A549 (cell line): Measurements from ENCODE around the gene WFDC12. TPM values are rescaled to one million over a fixed set of nuclear protein-coding genes. Genes with fewer than 3 reads are reported as not detected.
"Not testable (repeated sequence)": the region's sequence is repeated elsewhere in the genome, so short reads cannot be mapped to it uniquely, and the experiment has no call there.

Source experiments
- ATAC-seq, 2 experiments: fragments of 200-7000 bp in 1 of 2; fragments of >200 bp in 1 of 2; cut with Nextera tagmentation in 1 of 2; cut with Tn5 transposase in 1 of 2; 3 replicates each; pipeline versions ENCODE4 v1.8.0 to v1.9.1; 2018 to 2020; ENCODE audit warnings: mild to moderate bottlenecking in 1 of 2, moderate library complexity in 1 of 2
- CTCF ChIA-PET: fragments of 300-600 bp; sonication (Branson Sonifier 250); formaldehyde crosslinking; extraction: SDS; loops from one replicate; lab custom pipeline; 2021; ENCODE audit warnings: antibody characterized with exemption, inconsistent platforms; lab: Yijun Ruan, JAX
- POLR2A ChIA-PET: fragments of 350-600 bp; formaldehyde crosslinking; extraction: SDS; loops from one replicate; lab custom pipeline; 2021; ENCODE audit warnings: antibody characterized with exemption, inconsistent platforms; lab: Yijun Ruan, JAX
- DNase-seq, 2 experiments: peaks; one replicate each; pipeline versions ENCODE4 v3.0.0 to v3.0.0-alpha.2; 2011 to 2016; ENCODE audit warnings: low read depth in 1 of 2, low spot score in 1 of 2
- FAIRE-seq: peaks from 2 replicates; lab custom pipeline; 2011; peaks lifted over from hg19 to GRCh38; lab: Jason Lieb, UNC
- H3K27ac ChIP-seq, 2 experiments: fragments of >200 bp; sonication (Bioruptor Twin); formaldehyde crosslinking; 3 replicates each; pipeline ENCODE4 v1.5.1; 2016 to 2017
- H3K4me1 ChIP-seq: fragments of >200 bp; sonication (Bioruptor Twin); formaldehyde crosslinking; 3 replicates; pipeline ENCODE4 v1.6.1; 2016
- H3K4me2 ChIP-seq: fragments of >200 bp; sonication (Bioruptor Twin); formaldehyde crosslinking; 3 replicates; pipeline ENCODE4 v1.6.1; 2016
- H3K4me3 ChIP-seq: fragments of >200 bp; sonication (Bioruptor Twin); formaldehyde crosslinking; 3 replicates; pipeline ENCODE4 v1.5.1; 2016
- H3K9me3 ChIP-seq: fragments of >200 bp; sonication (Bioruptor Twin); formaldehyde crosslinking; 3 replicates; pipeline ENCODE4 v1.6.1; 2016
- ATOH8 ChIP-seq: fragments of 250-450 bp; sonication (Bioruptor Pico); IDR thresholded peaks from 2 replicates; pipeline ENCODE4 v1.5.0; 2020; ENCODE audit warnings: low read depth, mild to moderate bottlenecking, moderate library complexity
- CTCF ChIP-seq: fragments of >200 bp; sonication (Bioruptor Twin); formaldehyde crosslinking; IDR thresholded peaks from 3 replicates; pipeline ENCODE4 v1.5.1; 2016
- E2F6 ChIP-seq: IDR thresholded peaks from 2 replicates; pipeline ENCODE4 v1.6.1; 2012; ENCODE audit warnings: low read depth, borderline replicate concordance
- ESRRA ChIP-seq: fragments of 150-350 bp; IDR thresholded peaks from 2 replicates; pipeline ENCODE4 v1.6.1; 2014; ENCODE audit warnings: mild to moderate bottlenecking, low read length, borderline replicate concordance
- JUN ChIP-seq, 2 experiments: fragments of >200 bp; sonication (Bioruptor Twin); formaldehyde crosslinking; IDR thresholded peaks; 2 replicates in 1 of 2; 3 replicates in 1 of 2; pipeline ENCODE4 v1.6.1; 2016 to 2017
- MAFK ChIP-seq: fragments of 450-650 bp; IDR thresholded peaks from 2 replicates; pipeline ENCODE4 v1.6.1; 2014; ENCODE audit not compliant: partially characterized antibody
- NFE2L2 ChIP-seq: fragments of 150-350 bp; conservative IDR thresholded peaks from 2 replicates; pipeline ENCODE4 v1.6.1; 2014; ENCODE audit warnings: low read length
- NR3C1 ChIP-seq: fragments of >200 bp; sonication (Bioruptor Twin); formaldehyde crosslinking; IDR thresholded peaks from 3 replicates; pipeline ENCODE4 v1.6.1; 2017
- RAD21 ChIP-seq, 2 experiments: fragments of >200 bp in 1 of 2; sonication (Bioruptor Twin) in 1 of 2; formaldehyde crosslinking in 1 of 2; IDR thresholded peaks in 1 of 2; conservative IDR thresholded peaks in 1 of 2; 2 replicates in 1 of 2; 3 replicates in 1 of 2; pipeline ENCODE4 v1.6.1; 2012 to 2018; ENCODE audit warnings: inconsistent platforms in 1 of 2
- SMC3 ChIP-seq: fragments of >200 bp; sonication (Bioruptor Twin); formaldehyde crosslinking; IDR thresholded peaks from 3 replicates; pipeline ENCODE4 v1.6.1; 2018; ENCODE audit warnings: inconsistent platforms
- TFCP2L1 ChIP-seq: fragments of 250-450 bp; sonication (Bioruptor Pico); IDR thresholded peaks from 2 replicates; pipeline ENCODE4 v1.5.0; 2021; ENCODE audit warnings: mild to moderate bottlenecking
- ZFP36 ChIP-seq: fragments of 450-650 bp; IDR thresholded peaks from 2 replicates; pipeline ENCODE4 v1.6.1; 2014; ENCODE audit warnings: borderline replicate concordance; ENCODE audit not compliant: partially characterized antibody
- ZSCAN20 ChIP-seq: fragments of 250-450 bp; sonication (Bioruptor Pico); IDR thresholded peaks from 2 replicates; pipeline ENCODE4 v1.8.0; 2022; ENCODE audit warnings: mild to moderate bottlenecking, moderate library complexity
- WGBS: methylation state at CpG from one replicate; pipeline ENCODE4 v1.1.6; 2017; ENCODE audit errors: missing lambda C conversion rate; 5-methylcytosine and 5-hydroxymethylcytosine counted together
- polyA plus RNA-seq, 4 experiments: library from polyadenylated mRNA; depleted of rRNA in 3 of 4; stranded (reverse); fragments of >200 nt; fragmentation: RNase III in 1 of 4; extraction: RNeasy Plus Mini Kit Qiagen cat#74134 plus additional on column Dnase treatment in 1 of 4; gene quantifications; 2 replicates in 3 of 4; 3 replicates in 1 of 4; pipeline ENCODE4 v1.2.3, GENCODE V29; 2011 to 2017
- TF ChIP-seq, protein P1 (sequence below): fragments of >200 bp; sonication (Bioruptor Twin); formaldehyde crosslinking; IDR thresholded peaks from 2 replicates; pipeline ENCODE4 v1.6.1; 2016
- TF ChIP-seq, protein P2 (sequence below): IDR thresholded peaks from 2 replicates; pipeline ENCODE4 v1.6.1; 2012
- TF ChIP-seq, protein P3 (sequence below): fragments of 200-600 bp; sonication (generic); IDR thresholded peaks from 2 replicates; pipeline ENCODE4 v1.6.1; 2016; ENCODE audit warnings: antibody characterized with exemption, mild to moderate bottlenecking, moderate library complexity

WFDC12 gene
- polyA plus RNA-seq, 2 of the 4 experiments (the other 2 are of a cell fraction) = not detected

GRCh38 chr20:45140836-45141235, 16.6 kb upstream of the WFDC12 start:
- H3K4me3 ChIP-seq = no peak overlapping the region
- WGBS = 6% methylated on average over 4 of the region's 4 CpGs
- no peak for ATAC-seq

DNA sequence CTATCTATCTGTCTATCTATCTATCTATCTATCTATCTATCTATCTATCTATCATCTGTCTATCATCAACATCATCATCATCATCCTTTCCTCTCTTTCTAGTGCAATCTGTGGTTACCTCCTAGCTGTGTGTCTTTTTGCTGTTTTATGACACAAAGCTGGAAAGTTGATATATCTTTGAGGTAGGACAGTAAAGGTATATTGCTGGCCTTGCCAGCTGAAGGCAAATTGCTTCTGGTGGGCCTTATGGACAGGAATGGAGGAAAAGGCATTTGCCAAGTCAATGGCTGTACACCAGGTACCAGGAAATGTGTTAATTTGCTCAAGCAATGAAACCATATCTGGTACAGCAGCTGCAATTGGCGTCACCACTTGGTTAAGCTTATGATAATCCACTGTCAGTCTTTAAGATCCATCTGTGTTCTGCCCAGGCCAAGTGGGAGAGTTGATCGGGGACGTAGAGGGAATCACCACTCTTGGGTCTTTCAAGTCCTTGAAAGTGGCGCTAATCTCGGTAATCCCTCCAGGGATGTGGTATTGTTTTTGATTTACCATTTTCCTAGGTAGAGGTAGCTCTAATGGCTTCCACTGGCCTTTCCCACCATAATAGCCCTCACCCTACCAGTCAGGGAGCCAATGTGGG, 15.6 kb upstream of the WFDC12 start:
- H3K4me1 ChIP-seq, FAIRE-seq, H3K4me2 ChIP-seq, POLR2A ChIA-PET, DNase-seq, ATAC-seq, H3K27ac ChIP-seq, H3K9me3 ChIP-seq, H3K4me3 ChIP-seq: not testable (repeated sequence)
- 74% methylated on average over 5 of the region's 5 CpGs for WGBS
- CTCF ChIA-PET = interaction anchor here (0.6 to 6.9 kb wide), 11 partner anchors 9 to 646 kb away, joined by 3 to 30 read pairs (median 4); partner anchors contain the start of gene WFDC12

More at GRCh38 chr20:45140836-45141235, 16.6 kb upstream of the WFDC12 start:
- H3K4me2 ChIP-seq = no peak overlapping the region
- CTCF ChIA-PET = interaction anchor here (1.8 to 6.9 kb wide), 2 partner anchors 22 to 151 kb away, joined by 8 to 30 read pairs; no protein-coding TSS in a partner anchor
- POLR2A ChIA-PET = no interaction called here
- no peak for DNase-seq
- FAIRE-seq = no peak
- H3K9me3 ChIP-seq = no peaks in the 10 kb centered on the region
- H3K4me1 ChIP-seq = no peaks in the 10 kb centered on the region
- no peak for TF ChIP-seq ZSCAN20 (CRISPR knock-in tag)
- TF ChIP-seq, protein P1, sequence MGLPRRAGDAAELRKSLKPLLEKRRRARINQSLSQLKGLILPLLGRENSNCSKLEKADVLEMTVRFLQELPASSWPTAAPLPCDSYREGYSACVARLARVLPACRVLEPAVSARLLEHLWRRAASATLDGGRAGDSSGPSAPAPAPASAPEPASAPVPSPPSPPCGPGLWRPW = no peak
- TF ChIP-seq, protein P2, sequence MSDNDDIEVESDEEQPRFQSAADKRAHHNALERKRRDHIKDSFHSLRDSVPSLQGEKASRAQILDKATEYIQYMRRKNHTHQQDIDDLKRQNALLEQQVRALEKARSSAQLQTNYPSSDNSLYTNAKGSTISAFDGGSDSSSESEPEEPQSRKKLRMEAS = no peak
- no peak for TF ChIP-seq TFCP2L1 (CRISPR knock-in tag)
- TF ChIP-seq ATOH8 (CRISPR knock-in tag) = no peak
- no peak for TF ChIP-seq MAFK
- no peak for TF ChIP-seq ZFP36
- no peak for TF ChIP-seq NFE2L2
- TF ChIP-seq JUN (IDR thresholded peaks at IDR 0.05) = no peak
- no peak for TF ChIP-seq ESRRA
- TF ChIP-seq E2F6 = no peak
- TF ChIP-seq, protein P3, sequence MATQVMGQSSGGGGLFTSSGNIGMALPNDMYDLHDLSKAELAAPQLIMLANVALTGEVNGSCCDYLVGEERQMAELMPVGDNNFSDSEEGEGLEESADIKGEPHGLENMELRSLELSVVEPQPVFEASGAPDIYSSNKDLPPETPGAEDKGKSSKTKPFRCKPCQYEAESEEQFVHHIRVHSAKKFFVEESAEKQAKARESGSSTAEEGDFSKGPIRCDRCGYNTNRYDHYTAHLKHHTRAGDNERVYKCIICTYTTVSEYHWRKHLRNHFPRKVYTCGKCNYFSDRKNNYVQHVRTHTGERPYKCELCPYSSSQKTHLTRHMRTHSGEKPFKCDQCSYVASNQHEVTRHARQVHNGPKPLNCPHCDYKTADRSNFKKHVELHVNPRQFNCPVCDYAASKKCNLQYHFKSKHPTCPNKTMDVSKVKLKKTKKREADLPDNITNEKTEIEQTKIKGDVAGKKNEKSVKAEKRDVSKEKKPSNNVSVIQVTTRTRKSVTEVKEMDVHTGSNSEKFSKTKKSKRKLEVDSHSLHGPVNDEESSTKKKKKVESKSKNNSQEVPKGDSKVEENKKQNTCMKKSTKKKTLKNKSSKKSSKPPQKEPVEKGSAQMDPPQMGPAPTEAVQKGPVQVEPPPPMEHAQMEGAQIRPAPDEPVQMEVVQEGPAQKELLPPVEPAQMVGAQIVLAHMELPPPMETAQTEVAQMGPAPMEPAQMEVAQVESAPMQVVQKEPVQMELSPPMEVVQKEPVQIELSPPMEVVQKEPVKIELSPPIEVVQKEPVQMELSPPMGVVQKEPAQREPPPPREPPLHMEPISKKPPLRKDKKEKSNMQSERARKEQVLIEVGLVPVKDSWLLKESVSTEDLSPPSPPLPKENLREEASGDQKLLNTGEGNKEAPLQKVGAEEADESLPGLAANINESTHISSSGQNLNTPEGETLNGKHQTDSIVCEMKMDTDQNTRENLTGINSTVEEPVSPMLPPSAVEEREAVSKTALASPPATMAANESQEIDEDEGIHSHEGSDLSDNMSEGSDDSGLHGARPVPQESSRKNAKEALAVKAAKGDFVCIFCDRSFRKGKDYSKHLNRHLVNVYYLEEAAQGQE = no peak
- TF ChIP-seq NR3C1 = no peak
- H3K27ac ChIP-seq = no peak overlapping the region

DNA sequence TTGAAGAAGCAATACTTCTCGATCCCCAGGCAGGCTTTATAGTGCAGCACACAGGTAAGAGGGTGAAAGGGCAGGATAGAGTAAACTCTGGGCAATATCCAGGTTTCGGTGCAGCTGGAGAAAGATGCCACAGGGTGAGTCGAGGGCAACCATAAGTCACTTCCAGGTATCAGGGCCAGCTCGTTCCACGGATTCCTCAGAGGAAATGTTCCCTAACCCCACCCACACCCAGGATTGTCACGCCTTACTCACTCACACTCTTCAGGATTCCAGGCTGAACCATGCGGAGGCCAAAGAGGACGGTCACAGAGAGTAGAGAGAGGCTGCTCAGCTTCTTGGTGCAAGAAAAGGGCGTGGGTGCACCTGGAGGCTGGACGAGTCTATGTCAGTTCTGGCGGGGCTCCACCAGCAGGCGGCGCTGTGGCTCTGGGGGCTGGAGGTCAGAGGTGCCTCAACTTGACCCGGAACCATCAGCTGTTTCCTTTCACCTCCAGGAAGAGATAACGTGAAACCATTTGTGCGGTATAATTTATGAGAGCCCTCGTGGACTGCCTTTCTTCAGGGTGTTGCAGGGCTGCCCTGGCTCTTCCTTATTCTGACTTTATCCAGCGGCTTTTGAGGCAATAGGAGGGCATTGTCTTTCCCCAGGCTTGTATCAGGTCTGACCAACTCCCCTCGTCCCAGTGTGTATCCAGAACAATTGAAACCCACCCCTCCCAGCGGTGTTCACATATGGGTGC, 14.5 kb upstream of the WFDC12 start:
- ChIA-PET CTCF (interaction anchor here (0.6 to 6.9 kb wide), 16 partner anchors 8 to 647 kb away, joined by 3 to 30 read pairs (median 4); partner anchors contain the start of gene WFDC12), POLR2A (no interaction called here)
- FAIRE-seq = no peak
- Histone ChIP-seq H3K4me3 (no peak overlapping the region), H3K4me2 (peak overlapping the region; percentile 26; the same call in 1 of the 3 replicates), H3K27ac (no peak overlapping the region), H3K9me3 (no peaks in the 10 kb centered on the region)
- WGBS = 32% methylated on average over 20 of the region's 20 CpGs
- peak; percentile 31 to 59 for DNase-seq
- peak; percentile 37 to 48; a peak in 3 of 5 replicates for TF ChIP-seq RAD21 (conservative IDR thresholded peaks at IDR 0.05 in 1 of 2, IDR thresholded peaks at IDR 0.05 in 1 of 2)
- peak; percentile 29; the same call in 2 of the 3 replicates for TF ChIP-seq CTCF
- TF ChIP-seq SMC3 = peak; percentile 35; the same call in 1 of the 3 replicates
- TF ChIP-seq, protein P3 = no peak
- TF ChIP-seq, all 56 proteins: peak for 3
- ATAC-seq = peak; percentile 70 to 84; a peak in 5 of 6 replicates
- H3K4me1 ChIP-seq = no peaks in the 10 kb centered on the region
